Sigmoid colon (tissue), 4 donors: Measurements from ENCODE around the gene COL5A1.

Source experiments
- CTCF ChIP-seq, 4 experiments: fragments of 450-650 bp in 3 of 4; fragments of 200-600 bp in 1 of 4; IDR thresholded peaks; one replicate each; pipeline ENCODE4 v1.5.1; 2016 to 2019; ENCODE audit warnings: antibody characterized with exemption in 4 of 4, mild to moderate bottlenecking in 3 of 4, moderate library complexity in 2 of 4
- EP300 ChIP-seq, 4 donors: sonication (generic); formaldehyde crosslinking; IDR thresholded peaks; one replicate each; pipeline ENCODE4 v1.6.1; 2017; ENCODE audit warnings: antibody characterized with exemption in 4 of 4

GRCh38 chr9:134834217-134834956, 192.8 kb downstream of the COL5A1 start:
- TF ChIP-seq CTCF (IDR thresholded peaks at IDR 0.05) (no peak), EP300 (IDR thresholded peaks at IDR 0.05) (no peak)
